H54 (cell line): Measurements from ENCODE around the gene SP6.

Experiments used
- DNase-seq: peaks from one replicate; pipeline ENCODE4 v3.0.0; 2011; ENCODE audit warnings: low spot score, mixed read lengths; ENCODE audit not compliant: insufficient read length
- FAIRE-seq: peaks from 3 replicates; lab custom pipeline; 2011; peaks lifted over from hg19 to GRCh38; lab: Jason Lieb, UNC
- POLR2A ChIP-seq: IDR thresholded peaks from 2 replicates; pipeline ENCODE4 v1.6.1; 2011; ENCODE audit warnings: low read depth, mild to moderate bottlenecking, low read length

Gene SP6

DNA sequence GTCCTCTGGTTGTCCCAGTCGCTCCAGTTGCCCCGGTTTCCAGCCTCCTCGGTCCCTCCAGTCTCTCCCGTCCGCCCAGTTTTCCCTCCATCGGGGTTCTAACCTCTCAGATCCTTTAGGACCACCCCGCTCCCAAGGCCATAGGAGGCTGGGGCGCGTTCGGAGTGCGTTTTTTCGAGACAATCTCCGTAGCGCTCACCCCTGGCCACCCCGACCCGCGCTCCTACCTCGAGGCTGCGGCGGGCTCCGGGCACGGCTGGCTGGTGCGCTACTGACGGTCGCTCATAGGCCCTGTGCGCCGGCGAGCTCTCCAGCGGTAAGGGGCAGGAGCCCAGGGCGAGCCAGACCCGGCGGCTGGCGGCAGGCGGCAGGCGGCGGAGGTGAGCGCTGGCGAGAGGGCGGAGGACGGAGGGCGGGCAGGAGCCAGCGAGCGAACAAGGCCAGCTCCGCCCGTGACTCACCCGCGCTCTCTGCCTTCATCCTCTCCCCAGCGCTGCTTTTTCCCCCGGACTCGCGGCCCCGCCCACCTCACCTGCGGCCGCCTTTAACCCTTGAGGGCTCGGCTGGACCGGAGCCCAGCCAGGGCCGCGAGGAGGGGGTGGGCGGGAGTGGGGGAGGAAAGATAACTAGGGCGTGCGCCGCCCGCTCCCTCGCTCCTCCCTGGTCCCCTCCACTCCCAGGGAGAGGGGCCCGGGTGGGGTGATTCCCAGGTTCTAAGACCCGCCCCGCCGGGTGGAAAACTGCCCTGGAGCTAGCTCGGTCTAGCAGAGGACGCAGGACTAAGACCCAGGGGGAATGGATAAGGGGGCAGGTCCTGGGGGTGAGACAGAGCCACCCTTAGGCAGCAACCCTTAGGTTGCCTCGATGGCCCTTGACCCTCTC lies at the start of gene SP6:
Gene SP6, minus strand, starts transcription at position 472 of the 882 bp plus-strand sequence. CDS start 2,734 bp downstream, outside the sequence.
- no peak for FAIRE-seq
- DNase-seq = peak; percentile 98
- TF ChIP-seq POLR2A = peak; percentile 80

DNA sequence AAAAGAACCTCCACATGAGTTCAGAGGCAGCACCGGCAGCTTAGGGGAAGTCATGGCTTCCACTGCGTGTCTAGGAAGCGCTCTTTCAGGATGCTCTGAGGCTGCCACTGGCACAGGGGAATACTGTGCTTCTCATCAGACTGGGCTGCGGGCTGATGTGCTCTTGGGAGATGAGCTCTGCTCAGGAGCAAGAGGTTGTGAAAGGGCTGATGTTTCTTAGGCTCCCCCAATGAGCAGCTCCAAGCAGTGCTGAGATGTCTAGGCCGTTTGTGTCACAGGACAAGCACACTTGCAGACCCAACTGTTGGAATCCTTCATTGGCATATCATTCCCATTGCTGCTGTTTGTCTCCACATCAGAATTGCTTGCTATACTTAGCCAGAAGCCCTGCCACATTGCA lies 48.7 kb upstream of the SP6 start:
- FAIRE-seq (no peak), DNase-seq (no peak)
- no peak for TF ChIP-seq POLR2A

DNA sequence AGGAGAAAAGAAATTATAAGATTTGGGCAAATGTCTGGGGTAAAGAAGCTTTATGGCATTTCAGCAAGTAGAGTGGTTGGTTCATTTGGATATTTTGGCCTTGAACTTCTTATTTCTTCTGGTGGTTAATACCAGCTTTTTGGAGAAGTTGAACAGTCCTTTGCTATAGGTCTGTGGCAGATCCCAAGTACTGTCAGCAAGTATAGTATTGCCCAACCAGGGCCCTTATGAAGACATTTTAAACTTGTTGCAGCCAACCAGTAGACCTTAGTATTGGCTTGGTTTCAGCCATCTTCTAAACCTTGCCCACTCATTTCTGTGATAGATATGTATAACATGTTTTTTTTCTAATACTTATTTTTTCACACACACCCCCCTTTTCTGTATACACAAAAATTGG lies 47.3 kb upstream of the SP6 start:
- no peak for TF ChIP-seq POLR2A
- no peak for FAIRE-seq
- no peak for DNase-seq

DNA sequence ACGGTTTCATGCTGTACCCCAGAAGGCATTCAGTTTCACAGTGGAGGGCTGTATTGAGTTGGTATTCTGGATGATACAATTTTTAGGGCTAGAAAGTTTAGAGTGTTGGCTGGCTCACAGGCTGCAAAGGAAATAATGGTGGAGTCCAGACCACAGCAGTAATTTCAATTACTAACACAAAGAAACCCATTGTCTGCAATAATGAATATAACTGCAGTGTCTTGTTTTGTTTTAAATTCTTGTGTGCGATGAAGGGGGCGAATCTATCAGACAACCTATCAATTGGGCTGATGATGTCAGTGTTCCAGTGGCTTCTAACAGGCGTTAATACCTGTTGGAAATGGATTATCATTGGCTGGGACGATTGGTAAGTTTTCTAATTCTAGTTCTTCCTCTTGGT lies 46.6 kb upstream of the SP6 start:
- FAIRE-seq (no peak), DNase-seq (no peak)
- TF ChIP-seq POLR2A = no peak

DNA sequence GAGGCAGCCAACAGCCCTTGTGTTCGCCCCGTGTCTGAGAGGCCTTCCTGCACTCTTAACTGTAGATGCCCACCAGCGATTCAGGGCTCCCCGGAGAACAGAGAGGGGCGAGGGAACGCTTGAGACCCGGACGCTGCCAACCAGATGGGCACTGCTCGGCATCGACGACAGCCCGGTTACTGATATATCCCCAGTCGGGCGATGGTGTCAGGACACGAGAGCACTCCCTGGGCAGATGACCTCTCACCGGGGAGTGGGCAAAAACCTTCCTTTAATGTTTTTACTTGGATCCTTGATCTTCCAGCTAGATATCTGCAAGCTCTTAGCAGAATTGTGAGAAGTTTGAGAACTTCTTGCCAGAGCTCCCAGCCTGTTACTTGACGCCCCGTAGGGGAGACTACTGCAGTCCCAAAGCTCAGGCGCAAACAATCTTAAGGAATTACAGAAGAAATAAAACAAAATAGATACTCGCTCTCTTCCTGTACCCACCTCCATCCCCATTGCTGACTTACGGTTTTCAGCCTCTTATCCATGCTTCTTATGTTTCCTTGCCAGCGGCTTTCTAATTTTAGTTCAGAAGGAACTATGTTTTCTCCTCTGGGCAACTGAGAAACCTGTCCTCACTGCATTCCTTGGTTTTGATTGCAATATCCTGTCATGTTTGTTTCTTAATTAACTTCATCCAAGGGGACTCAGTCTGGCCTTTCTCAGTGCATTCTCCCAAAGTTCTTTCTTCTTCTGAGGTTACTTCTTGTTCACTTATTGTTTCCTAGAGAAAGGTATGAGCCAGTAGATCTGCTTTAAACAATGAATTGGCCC lies 45.9 kb upstream of the SP6 start:
- FAIRE-seq = no peak
- no peak for TF ChIP-seq POLR2A

DNA sequence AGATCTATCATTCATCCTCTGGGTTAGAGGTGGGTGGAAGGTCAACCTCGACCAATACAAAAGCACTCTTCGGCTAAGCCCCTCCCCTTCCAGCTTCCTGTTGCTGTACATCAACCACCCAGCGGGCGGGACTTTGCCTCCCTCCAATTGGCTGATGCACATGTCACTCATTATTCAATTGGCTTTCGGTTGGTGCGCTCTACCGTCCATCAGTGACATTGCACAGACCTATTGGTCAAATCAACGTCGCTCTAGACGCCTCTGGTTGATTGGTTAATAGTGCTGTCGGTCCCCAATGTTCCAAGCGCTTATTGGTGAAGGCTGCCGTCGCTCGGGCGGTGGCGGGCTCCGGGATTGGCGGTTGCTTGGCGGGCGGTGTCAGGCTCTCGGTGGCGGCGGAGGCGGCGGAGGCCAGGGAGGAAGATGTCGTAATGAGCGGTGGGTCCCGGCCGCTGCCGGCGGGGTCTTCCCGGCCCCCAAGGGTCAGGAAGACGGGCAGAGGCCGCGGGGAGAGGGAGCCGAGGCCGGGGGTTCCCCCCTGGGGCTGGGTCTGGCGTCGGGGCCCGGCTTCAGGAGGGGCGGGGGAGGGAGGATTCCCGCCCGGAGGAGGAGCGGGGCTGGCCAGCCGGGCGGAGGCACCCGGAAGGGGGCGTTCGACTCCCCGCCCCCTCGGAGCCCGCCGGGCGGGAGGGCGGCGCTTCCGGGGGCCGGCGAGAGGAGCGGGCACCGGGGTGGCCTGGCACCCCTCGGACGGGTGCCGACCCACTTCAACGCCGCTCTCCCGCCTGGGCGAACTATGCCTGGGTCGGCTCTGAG lies 45.1 kb upstream of the SP6 start, which contains the start of gene SP2:
Gene SP2, plus strand, starts transcription at position 381 of the 816 bp plus-strand sequence. Its CDS starts 51 bp downstream, at position 432.
- DNase-seq (peak; percentile 99), FAIRE-seq (peak; percentile 95)
- TF ChIP-seq POLR2A = peak; percentile 91

More for the DNA sequence above, 45.9 kb upstream of the SP6 start:
- no peak for DNase-seq

DNA sequence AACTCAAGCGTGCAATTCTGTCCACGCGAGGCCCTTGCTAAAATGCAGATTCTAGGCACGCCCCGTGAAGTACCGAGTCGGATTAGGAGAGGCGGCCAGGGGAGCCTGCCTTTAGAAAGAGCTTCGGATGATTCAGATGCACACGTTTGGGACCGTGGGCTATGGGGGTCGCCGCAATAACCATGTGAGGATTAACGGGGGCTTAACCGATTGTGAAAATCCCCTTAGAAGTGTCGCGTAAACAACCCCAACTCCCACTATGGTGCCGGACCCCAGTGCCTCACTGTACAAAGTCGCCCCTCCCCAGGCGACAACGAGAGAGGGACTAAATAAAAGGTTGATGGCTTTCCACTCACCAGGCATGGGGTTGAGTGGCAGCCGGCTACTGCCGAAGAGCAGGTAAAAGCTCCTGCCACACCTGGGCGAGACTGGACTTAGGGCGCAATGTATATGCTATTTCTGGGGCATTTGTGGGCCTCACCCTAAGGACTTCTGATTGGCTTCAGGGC lies 44.4 kb upstream of the SP6 start:
- peak; percentile 75 for TF ChIP-seq POLR2A
- no peak for DNase-seq
- no peak for FAIRE-seq

DNA sequence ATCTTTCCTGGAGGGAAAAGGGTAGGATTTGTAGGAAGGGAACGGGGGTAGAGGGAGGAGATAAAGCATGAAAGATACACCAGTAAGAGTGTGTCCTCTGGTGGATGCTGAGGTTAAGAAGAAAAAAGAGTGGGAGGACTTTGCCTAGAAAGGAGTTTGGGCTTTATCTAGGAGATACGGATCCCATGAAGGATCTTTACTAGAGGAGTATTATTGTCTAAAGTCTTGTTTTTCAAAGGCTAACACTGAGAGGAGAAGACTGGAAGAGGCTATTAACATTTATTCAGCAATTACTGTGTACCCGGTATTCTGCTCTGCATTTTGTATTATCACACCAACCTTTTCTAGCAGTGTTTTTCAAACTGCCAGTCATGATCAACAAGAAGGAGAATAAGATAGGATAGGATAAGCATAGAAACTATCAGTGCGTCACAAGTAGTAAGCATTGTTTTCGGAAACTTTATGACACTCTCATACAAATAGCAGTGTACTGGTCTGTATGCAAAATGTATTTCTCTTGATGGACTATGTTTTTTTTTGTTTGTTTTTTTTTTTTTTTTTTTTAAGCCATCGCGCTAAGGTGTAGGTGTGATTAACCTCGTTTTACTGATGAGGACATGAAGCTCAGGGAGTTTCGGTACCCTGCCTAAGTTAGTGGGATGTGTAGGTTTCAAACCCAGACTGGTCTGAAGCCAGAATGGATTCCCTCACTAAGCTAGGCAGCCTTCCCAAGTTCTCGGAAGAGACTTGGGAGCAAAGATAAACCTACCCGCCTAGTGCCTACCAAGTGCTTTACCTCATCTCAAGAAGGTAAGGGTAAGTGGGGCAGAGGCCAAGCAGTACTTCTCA lies 43.8 kb upstream of the SP6 start:
- FAIRE-seq = no peak
- TF ChIP-seq POLR2A = no peak
- no peak for DNase-seq

DNA sequence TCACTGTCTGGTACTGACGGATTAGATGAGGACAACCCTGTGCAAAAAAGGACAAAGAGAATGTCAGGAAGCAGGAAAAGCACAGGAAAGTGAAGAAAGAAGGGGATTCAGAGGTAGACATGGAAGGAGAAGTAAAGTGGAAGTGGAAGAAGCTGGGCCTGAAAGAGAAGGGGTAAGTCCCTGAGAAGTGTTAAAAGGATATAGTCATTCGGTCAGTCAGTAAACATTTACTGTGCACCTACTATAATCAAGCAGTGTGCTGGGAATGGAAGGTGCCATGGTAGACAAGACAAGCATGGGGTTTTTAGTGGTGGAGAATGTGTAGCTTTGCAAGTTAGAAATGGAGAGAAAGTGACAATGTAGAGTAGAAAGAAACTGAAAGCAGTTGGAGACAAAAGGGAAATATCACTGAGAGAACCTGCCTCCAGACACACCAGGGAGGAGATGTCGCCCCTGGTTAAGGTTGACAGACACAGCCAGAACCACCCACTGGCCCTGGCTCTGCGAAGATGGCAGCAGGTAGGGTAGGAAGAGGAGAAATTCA lies 40.7 kb upstream of the SP6 start:
- TF ChIP-seq POLR2A = no peak
- FAIRE-seq (no peak), DNase-seq (no peak)

DNA sequence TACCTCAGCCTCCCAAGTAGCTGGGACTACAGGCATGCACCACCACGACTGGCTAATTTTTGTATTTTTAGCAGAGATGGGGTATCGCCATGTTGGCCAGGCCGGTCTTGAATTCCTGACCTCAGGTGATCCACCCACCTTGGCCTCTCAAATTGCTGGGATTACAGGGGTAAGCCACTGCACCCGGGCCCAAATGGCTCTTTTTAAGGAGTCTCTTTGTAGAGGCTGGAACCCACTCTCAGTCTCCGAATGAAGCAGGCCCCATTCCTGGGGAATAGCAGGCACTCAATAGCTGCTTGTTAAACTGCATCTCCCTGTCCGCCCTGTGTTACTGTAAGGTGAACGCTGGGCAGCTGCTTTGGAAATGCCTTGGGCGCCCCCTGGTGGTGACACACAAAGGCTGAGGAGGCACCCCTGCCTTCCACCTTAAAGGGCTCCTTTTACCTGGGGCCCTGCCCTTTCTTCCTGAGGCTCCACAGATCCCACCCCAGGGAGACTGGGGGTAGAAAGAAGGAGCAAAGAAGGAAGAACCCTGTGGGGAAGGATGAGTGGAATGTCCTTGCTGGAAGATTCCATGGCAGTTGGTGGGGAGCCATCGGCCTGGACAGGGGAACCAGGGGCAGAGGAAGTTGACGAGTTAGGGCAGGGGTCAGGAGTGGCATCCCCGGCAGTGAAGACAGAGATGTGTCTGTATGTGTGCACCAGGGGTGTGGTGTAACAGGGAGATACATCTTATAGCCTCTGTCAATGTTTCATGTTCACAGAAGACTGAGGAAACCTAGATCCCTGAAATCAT lies 39.0 kb upstream of the SP6 start:
- TF ChIP-seq POLR2A = no peak
- DNase-seq = peak; percentile 82
- peak; percentile 50 for FAIRE-seq

DNA sequence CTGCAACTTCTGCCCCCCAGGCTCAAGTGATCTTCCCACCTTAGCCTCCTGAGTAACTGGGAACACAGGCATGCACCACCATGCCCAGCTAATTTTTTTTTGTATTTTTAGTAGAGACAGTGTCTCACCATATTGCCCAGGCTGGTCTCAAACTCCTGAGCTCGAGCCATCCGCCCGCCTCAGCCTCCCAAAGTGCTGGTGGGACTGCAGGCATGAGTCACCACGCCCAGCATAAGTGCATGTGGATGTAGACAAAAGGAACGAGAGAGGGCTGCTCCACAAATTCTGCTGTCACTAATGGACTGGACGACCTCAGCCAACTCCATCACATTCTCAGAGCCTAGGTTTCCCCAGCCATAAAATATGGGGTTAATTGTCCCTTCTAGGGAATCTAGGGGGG lies 37.3 kb upstream of the SP6 start:
- TF ChIP-seq POLR2A = no peak
- no peak for FAIRE-seq
- no peak for DNase-seq
